ENCODE results near the gene NHSL1. TPM values are rescaled to one million over a fixed set of nuclear protein-coding genes. Genes with fewer than 3 reads are reported as not detected.

NHSL1 gene
- total and polyA plus RNA-seq, 9 of the 15 experiments (the other 6 are each of a cell fraction or from before 2014, with no cell fraction given), result 0.09 to 0.20 TPM; not detected in 7

GRCh38 chr6:138515657-138516248 is 16.5 kb upstream of the NHSL1 start:
- CTCF ChIA-PET (ENCODE audit: low intra/inter-chr PET ratio), result interaction anchor here (0.6 kb wide), 2 partner anchors 298 to 384 kb away, joined by 3 read pairs; partner anchors contain the start of gene PBOV1
- in situ Hi-C loops (cut with MboI), result loop anchor here (5.0 kb wide), 2 partner anchors 78 to 398 kb away; no protein-coding TSS in a partner anchor
- intact Hi-C loops (cut with micrococcal nuclease), result no loop called here
- POLR2A ChIA-PET, result no interaction called here
- no peaks in the 10 kb centered on the region for H4K20me1 ChIP-seq (replicated peaks; ENCODE audit: control insufficient read depth, insufficient read depth, low read length)
- no peaks in the 10 kb centered on the region for H3K4me1 ChIP-seq (replicated peaks in 1 of 2; ENCODE audit: control insufficient read depth in 2 of 2, insufficient read depth in 2 of 2, low read length in 2 of 2)
- ATAC-seq, result no peak
- TF ChIP-seq HDAC2 (IDR thresholded peaks at IDR 0.05) (no peak), ATF6 (CRISPR knock-in tag; IDR thresholded peaks at IDR 0.05) (no peak), ZNF347 (CRISPR knock-in tag; IDR thresholded peaks at IDR 0.05; ENCODE audit: low read depth) (no peak), CXXC5 (CRISPR knock-in tag; IDR thresholded peaks at IDR 0.05) (no peak), ELF4 (CRISPR knock-in tag; IDR thresholded peaks at IDR 0.05) (no peak), MCM3 (IDR thresholded peaks at IDR 0.05) (no peak), KDM4B (IDR thresholded peaks at IDR 0.05; ENCODE audit: borderline replicate concordance in 2 of 2, low read depth in 1 of 2) (no peak), HMGN3 (IDR thresholded peaks at IDR 0.05; ENCODE audit: borderline replicate concordance, extremely low read depth, insufficient read length, low read depth, low read length) (no peak), SAP30 (IDR thresholded peaks at IDR 0.05; ENCODE audit: borderline replicate concordance, insufficient read depth, low read depth, low read length, poor library complexity, severe bottlenecking) (no peak), NFYB (IDR thresholded peaks at IDR 0.05; ENCODE audit: extremely low read depth, insufficient read length) (no peak), PTTG1 (tag; IDR thresholded peaks at IDR 0.05; ENCODE audit: low read depth) (no peak)
- FAIRE-seq, result no peak
- no peaks in the 10 kb centered on the region for H3K79me2 ChIP-seq (ENCODE audit: control insufficient read depth, insufficient read depth, low read length)
- peaks cover 3% of the 10 kb centered on the region; the same call in 1 of the 2 replicates for H3K9me3 ChIP-seq (replicated peaks; ENCODE audit: control insufficient read depth, insufficient read depth, low read depth, low read length)
- WGBS (ENCODE audit: insufficient coverage, low coverage, missing lambda C conversion rate), result 2% methylated on average over 12 of the region's 12 CpGs
- no peak overlapping the region for H2AFZ ChIP-seq (ENCODE audit: low read depth, low read length)
- BruUV-seq (replicated peaks), result no TSS peak
- peaks cover 0 to 13% of the 10 kb centered on the region in 2 experiments; a peak in 2 of 5 replicates for H3K27me3 ChIP-seq (ENCODE audit: control insufficient read depth in 2 of 2, insufficient read depth in 2 of 2, low read length in 2 of 2)
- H3K4me2 ChIP-seq (ENCODE audit: insufficient read depth, low read length), result no peak overlapping the region
- H3K9ac ChIP-seq (ENCODE audit: insufficient read depth in 1 of 2, low read depth in 2 of 2, low read length in 2 of 2), result no peak overlapping the region
- H3K27ac ChIP-seq (ENCODE audit: extremely low read depth, low read depth, low read length), result no peak overlapping the region
- no peak for DNase-seq (ENCODE audit: extremely low read depth in 1 of 4, low spot score in 3 of 4)
- no peaks in the 10 kb centered on the region for H3K36me3 ChIP-seq (ENCODE audit: control insufficient read depth, insufficient read depth, low read length)
- no peaks in the 10 kb centered on the region for H3K9me1 ChIP-seq (ENCODE audit: control insufficient read depth, insufficient read depth, low read length)
- no peak overlapping the region for H3K4me3 ChIP-seq

Data from K562 (cell line).